Measurements from ENCODE around the gene CELF5. TPM values are rescaled to one million over a fixed set of nuclear protein-coding genes. Genes with fewer than 3 reads are reported as not detected.
A peak's percentile ranks its signal among the peaks of the same experiment; 100 is the strongest.

The CELF5 gene
- total and polyA plus RNA-seq, 9 of the 15 experiments (the other 6 are each of a cell fraction or from before 2014, with no cell fraction given), result 0.01 to 0.56 (median 0.22) TPM

DNA sequence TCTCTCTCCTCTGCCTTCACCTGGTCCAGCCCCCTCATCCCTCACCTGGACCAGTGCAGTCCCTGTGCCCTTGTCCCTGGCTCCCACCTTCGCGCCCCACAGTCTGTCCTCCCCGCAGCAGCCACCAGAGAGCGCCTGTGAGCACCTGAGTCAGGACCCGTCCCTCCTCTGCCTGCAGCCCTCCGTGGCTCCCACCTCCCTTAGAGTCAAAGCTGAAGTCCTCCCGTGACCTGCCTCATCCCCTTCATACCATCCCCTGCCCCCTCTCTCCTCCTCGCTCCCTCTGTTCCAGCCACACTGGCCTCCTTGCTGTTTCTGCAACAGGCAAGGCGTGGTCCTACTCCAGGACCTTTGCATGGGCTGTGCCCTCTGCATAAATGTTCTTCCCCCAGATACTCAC is 10.3 kb downstream of the CELF5 start (continued):
- TF ChIP-seq KDM1A (IDR thresholded peaks at IDR 0.05) (peak; percentile 84 to 90), XRCC5 (IDR thresholded peaks at IDR 0.05; ENCODE audit: low read depth, low read length) (peak; percentile 65; the same call in 1 of the 2 replicates), HLTF (IDR thresholded peaks at IDR 0.05) (no peak), MYBL2 (IDR thresholded peaks at IDR 0.05; ENCODE audit: low read depth) (no peak), MYBL2 (CRISPR knock-in tag; IDR thresholded peaks at IDR 0.05; ENCODE audit: borderline replicate concordance) (no peak), MCM3 (IDR thresholded peaks at IDR 0.05) (no peak), RBM34 (IDR thresholded peaks at IDR 0.05; ENCODE audit: borderline replicate concordance, insufficient read depth, low read length) (no peak), SMARCA5 (IDR thresholded peaks at IDR 0.05) (peak; percentile 97), ZNF75A (CRISPR knock-in tag; IDR thresholded peaks at IDR 0.05) (no peak), KLF16 (IDR thresholded peaks at IDR 0.05) (no peak), ZNF274 (IDR thresholded peaks at IDR 0.05; ENCODE audit: borderline replicate concordance, low read depth, low read length) (no peak), ZSCAN29 (IDR thresholded peaks at IDR 0.05) (no peak), SREBF2 (CRISPR knock-in tag; IDR thresholded peaks at IDR 0.05) (no peak), ZNF217 (CRISPR knock-in tag; IDR thresholded peaks at IDR 0.05) (no peak), FIP1L1 (IDR thresholded peaks at IDR 0.05; ENCODE audit: low read depth, low read length, poor library complexity, severe bottlenecking) (no peak), ZNF232 (CRISPR knock-in tag; IDR thresholded peaks at IDR 0.05) (no peak), ZNF316 (IDR thresholded peaks at IDR 0.05) (no peak), MXI1 (IDR thresholded peaks at IDR 0.05; ENCODE audit: low read depth, low read length) (no peak), BRD9 (IDR thresholded peaks at IDR 0.05; ENCODE audit: low read depth, partially characterized antibody) (no peak), PTBP1 (IDR thresholded peaks at IDR 0.05; ENCODE audit: low read depth, low read length) (peak; percentile 87; the same call in 1 of the 2 replicates)
- TF ChIP-seq, protein P1, sequence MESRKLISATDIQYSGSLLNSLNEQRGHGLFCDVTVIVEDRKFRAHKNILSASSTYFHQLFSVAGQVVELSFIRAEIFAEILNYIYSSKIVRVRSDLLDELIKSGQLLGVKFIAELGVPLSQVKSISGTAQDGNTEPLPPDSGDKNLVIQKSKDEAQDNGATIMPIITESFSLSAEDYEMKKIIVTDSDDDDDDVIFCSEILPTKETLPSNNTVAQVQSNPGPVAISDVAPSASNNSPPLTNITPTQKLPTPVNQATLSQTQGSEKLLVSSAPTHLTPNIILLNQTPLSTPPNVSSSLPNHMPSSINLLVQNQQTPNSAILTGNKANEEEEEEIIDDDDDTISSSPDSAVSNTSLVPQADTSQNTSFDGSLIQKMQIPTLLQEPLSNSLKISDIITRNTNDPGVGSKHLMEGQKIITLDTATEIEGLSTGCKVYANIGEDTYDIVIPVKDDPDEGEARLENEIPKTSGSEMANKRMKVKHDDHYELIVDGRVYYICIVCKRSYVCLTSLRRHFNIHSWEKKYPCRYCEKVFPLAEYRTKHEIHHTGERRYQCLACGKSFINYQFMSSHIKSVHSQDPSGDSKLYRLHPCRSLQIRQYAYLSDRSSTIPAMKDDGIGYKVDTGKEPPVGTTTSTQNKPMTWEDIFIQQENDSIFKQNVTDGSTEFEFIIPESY (CRISPR knock-in tag; IDR thresholded peaks at IDR 0.05), result no peak
- TF ChIP-seq, protein P2, sequence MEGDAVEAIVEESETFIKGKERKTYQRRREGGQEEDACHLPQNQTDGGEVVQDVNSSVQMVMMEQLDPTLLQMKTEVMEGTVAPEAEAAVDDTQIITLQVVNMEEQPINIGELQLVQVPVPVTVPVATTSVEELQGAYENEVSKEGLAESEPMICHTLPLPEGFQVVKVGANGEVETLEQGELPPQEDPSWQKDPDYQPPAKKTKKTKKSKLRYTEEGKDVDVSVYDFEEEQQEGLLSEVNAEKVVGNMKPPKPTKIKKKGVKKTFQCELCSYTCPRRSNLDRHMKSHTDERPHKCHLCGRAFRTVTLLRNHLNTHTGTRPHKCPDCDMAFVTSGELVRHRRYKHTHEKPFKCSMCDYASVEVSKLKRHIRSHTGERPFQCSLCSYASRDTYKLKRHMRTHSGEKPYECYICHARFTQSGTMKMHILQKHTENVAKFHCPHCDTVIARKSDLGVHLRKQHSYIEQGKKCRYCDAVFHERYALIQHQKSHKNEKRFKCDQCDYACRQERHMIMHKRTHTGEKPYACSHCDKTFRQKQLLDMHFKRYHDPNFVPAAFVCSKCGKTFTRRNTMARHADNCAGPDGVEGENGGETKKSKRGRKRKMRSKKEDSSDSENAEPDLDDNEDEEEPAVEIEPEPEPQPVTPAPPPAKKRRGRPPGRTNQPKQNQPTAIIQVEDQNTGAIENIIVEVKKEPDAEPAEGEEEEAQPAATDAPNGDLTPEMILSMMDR (IDR thresholded peaks at IDR 0.05 in 2 of 3, conservative IDR thresholded peaks at IDR 0.05 in 1 of 3; ENCODE audit: insufficient read depth in 2 of 3, low read depth in 1 of 3, low read length in 3 of 3), result peak; percentile 50 to 74 (median 69)
- TF ChIP-seq, protein P3, sequence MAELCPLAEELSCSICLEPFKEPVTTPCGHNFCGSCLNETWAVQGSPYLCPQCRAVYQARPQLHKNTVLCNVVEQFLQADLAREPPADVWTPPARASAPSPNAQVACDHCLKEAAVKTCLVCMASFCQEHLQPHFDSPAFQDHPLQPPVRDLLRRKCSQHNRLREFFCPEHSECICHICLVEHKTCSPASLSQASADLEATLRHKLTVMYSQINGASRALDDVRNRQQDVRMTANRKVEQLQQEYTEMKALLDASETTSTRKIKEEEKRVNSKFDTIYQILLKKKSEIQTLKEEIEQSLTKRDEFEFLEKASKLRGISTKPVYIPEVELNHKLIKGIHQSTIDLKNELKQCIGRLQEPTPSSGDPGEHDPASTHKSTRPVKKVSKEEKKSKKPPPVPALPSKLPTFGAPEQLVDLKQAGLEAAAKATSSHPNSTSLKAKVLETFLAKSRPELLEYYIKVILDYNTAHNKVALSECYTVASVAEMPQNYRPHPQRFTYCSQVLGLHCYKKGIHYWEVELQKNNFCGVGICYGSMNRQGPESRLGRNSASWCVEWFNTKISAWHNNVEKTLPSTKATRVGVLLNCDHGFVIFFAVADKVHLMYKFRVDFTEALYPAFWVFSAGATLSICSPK (IDR thresholded peaks at IDR 0.05; ENCODE audit: borderline replicate concordance), result no peak
- TF ChIP-seq, protein P4, sequence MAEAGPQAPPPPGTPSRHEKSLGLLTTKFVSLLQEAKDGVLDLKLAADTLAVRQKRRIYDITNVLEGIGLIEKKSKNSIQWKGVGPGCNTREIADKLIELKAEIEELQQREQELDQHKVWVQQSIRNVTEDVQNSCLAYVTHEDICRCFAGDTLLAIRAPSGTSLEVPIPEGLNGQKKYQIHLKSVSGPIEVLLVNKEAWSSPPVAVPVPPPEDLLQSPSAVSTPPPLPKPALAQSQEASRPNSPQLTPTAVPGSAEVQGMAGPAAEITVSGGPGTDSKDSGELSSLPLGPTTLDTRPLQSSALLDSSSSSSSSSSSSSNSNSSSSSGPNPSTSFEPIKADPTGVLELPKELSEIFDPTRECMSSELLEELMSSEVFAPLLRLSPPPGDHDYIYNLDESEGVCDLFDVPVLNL (CRISPR knock-in tag; IDR thresholded peaks at IDR 0.05; ENCODE audit: low read depth), result no peak

Measured in K562 (cell line).